ENCODE results near the gene NLRC5. TPM values are rescaled to one million over a fixed set of nuclear protein-coding genes. Genes with fewer than 3 reads are reported as not detected.

NLRC5 gene
- total and polyA plus RNA-seq, 9 of the 15 experiments (the other 6 are each of a cell fraction or from before 2014, with no cell fraction given): 0.59 to 0.71 TPM; not detected in 7

DNA sequence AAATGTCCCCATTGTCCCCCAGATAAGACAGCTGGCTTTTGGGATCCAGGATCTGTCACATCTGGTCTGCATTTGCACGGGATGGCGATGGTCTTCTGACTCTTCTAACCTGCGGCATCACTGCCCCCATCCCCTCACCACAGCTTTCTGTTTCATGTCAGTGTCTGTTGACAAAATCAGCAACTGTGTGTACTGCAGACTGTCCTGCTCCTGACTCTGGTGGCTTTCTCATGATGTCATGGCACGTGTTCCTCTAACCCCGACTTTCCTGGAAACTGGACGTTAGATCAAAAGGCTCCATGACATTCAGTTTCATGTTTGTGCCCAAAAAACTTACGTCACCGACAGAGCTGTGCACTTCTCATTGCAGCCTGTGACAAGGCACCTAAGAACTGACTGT lies 73.0 kb downstream of the NLRC5 start (continued):
- TF ChIP-seq, protein P1, sequence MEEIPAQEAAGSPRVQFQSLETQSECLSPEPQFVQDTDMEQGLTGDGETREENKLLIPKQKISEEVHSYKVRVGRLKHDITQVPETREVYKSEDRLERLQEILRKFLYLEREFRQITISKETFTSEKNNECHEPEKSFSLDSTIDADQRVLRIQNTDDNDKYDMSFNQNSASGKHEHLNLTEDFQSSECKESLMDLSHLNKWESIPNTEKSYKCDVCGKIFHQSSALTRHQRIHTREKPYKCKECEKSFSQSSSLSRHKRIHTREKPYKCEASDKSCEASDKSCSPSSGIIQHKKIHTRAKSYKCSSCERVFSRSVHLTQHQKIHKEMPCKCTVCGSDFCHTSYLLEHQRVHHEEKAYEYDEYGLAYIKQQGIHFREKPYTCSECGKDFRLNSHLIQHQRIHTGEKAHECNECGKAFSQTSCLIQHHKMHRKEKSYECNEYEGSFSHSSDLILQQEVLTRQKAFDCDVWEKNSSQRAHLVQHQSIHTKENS (CRISPR knock-in tag; IDR thresholded peaks at IDR 0.05): no peak
- TF ChIP-seq MYC (IDR thresholded peaks at IDR 0.05; ENCODE audit: low read depth, low read length) (peak; percentile 77), MYC (CRISPR knock-in tag; IDR thresholded peaks at IDR 0.05; ENCODE audit: borderline replicate concordance, low read depth) (no peak), HDGF (IDR thresholded peaks at IDR 0.05) (no peak), PURB (CRISPR knock-in tag; IDR thresholded peaks at IDR 0.05; ENCODE audit: low read depth) (no peak), HLTF (IDR thresholded peaks at IDR 0.05) (no peak), RFX7 (CRISPR knock-in tag; IDR thresholded peaks at IDR 0.05) (no peak), POLR3A (IDR thresholded peaks at IDR 0.05; ENCODE audit: borderline replicate concordance, extremely low read depth, insufficient read depth, insufficient read length) (no peak), ARNT (IDR thresholded peaks at IDR 0.05) (peak in 1 of 2 experiments; percentile 28; a peak in 1 of 4 replicates), MTA1 (IDR thresholded peaks at IDR 0.05; ENCODE audit: borderline replicate concordance) (no peak), ZNF778 (CRISPR knock-in tag; IDR thresholded peaks at IDR 0.05) (no peak), CHD4 (IDR thresholded peaks at IDR 0.05; ENCODE audit: insufficient read depth, insufficient replicate concordance, low read depth, low read length, poor library complexity, severe bottlenecking) (no peak), ZSCAN29 (IDR thresholded peaks at IDR 0.05) (no peak), RFX1 (IDR thresholded peaks at IDR 0.05) (no peak), GABPB2 (CRISPR knock-in tag; conservative IDR thresholded peaks at IDR 0.05) (no peak), OTX1 (CRISPR knock-in tag; IDR thresholded peaks at IDR 0.05) (no peak)
- TF ChIP-seq, protein P2, sequence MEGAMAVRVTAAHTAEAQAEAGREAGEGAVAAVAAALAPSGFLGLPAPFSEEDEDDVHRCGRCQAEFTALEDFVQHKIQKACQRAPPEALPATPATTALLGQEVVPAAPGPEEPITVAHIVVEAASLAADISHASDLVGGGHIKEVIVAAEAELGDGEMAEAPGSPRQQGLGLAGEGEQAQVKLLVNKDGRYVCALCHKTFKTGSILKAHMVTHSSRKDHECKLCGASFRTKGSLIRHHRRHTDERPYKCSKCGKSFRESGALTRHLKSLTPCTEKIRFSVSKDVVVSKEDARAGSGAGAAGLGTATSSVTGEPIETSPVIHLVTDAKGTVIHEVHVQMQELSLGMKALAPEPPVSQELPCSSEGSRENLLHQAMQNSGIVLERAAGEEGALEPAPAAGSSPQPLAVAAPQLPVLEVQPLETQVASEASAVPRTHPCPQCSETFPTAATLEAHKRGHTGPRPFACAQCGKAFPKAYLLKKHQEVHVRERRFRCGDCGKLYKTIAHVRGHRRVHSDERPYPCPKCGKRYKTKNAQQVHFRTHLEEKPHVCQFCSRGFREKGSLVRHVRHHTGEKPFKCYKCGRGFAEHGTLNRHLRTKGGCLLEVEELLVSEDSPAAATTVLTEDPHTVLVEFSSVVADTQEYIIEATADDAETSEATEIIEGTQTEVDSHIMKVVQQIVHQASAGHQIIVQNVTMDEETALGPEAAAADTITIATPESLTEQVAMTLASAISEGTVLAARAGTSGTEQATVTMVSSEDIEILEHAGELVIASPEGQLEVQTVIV (CRISPR knock-in tag; IDR thresholded peaks at IDR 0.05; ENCODE audit: borderline replicate concordance): no peak
- TF ChIP-seq, protein P3, sequence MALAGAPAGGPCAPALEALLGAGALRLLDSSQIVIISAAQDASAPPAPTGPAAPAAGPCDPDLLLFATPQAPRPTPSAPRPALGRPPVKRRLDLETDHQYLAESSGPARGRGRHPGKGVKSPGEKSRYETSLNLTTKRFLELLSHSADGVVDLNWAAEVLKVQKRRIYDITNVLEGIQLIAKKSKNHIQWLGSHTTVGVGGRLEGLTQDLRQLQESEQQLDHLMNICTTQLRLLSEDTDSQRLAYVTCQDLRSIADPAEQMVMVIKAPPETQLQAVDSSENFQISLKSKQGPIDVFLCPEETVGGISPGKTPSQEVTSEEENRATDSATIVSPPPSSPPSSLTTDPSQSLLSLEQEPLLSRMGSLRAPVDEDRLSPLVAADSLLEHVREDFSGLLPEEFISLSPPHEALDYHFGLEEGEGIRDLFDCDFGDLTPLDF (CRISPR knock-in tag; IDR thresholded peaks at IDR 0.05): no peak
- TF ChIP-seq, protein P4, sequence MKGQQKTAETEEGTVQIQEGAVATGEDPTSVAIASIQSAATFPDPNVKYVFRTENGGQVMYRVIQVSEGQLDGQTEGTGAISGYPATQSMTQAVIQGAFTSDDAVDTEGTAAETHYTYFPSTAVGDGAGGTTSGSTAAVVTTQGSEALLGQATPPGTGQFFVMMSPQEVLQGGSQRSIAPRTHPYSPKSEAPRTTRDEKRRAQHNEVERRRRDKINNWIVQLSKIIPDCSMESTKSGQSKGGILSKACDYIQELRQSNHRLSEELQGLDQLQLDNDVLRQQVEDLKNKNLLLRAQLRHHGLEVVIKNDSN (CRISPR knock-in tag; IDR thresholded peaks at IDR 0.05): peak; percentile 67
- TF ChIP-seq, protein P5, sequence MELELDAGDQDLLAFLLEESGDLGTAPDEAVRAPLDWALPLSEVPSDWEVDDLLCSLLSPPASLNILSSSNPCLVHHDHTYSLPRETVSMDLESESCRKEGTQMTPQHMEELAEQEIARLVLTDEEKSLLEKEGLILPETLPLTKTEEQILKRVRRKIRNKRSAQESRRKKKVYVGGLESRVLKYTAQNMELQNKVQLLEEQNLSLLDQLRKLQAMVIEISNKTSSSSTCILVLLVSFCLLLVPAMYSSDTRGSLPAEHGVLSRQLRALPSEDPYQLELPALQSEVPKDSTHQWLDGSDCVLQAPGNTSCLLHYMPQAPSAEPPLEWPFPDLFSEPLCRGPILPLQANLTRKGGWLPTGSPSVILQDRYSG (tag; conservative IDR thresholded peaks at IDR 0.05; ENCODE audit: low read depth): no peak; the same call in 1 of the 2 replicates
- TF ChIP-seq, protein P6, sequence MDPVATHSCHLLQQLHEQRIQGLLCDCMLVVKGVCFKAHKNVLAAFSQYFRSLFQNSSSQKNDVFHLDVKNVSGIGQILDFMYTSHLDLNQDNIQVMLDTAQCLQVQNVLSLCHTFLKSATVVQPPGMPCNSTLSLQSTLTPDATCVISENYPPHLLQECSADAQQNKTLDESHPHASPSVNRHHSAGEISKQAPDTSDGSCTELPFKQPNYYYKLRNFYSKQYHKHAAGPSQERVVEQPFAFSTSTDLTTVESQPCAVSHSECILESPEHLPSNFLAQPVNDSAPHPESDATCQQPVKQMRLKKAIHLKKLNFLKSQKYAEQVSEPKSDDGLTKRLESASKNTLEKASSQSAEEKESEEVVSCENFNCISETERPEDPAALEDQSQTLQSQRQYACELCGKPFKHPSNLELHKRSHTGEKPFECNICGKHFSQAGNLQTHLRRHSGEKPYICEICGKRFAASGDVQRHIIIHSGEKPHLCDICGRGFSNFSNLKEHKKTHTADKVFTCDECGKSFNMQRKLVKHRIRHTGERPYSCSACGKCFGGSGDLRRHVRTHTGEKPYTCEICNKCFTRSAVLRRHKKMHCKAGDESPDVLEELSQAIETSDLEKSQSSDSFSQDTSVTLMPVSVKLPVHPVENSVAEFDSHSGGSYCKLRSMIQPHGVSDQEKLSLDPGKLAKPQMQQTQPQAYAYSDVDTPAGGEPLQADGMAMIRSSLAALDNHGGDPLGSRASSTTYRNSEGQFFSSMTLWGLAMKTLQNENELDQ (CRISPR knock-in tag; IDR thresholded peaks at IDR 0.05; ENCODE audit: borderline replicate concordance): no peak
